Stimulated activated CD4-positive, alpha-beta T cell treated with anti-CD3 and anti-CD28 coated beads, Interleukin-2, amount 100 ng/mL, for 24 hours (primary cell): Measurements from ENCODE around the gene PUS3.
"Not testable (repeated sequence)": the region's sequence is repeated elsewhere in the genome, so short reads cannot be mapped to it uniquely, and the experiment has no call there.

Experiments used
- DNase-seq, 2 donors: peaks; one replicate each; pipeline ENCODE4 v3.0.0-alpha.2; 2020

Gene PUS3

DNA sequence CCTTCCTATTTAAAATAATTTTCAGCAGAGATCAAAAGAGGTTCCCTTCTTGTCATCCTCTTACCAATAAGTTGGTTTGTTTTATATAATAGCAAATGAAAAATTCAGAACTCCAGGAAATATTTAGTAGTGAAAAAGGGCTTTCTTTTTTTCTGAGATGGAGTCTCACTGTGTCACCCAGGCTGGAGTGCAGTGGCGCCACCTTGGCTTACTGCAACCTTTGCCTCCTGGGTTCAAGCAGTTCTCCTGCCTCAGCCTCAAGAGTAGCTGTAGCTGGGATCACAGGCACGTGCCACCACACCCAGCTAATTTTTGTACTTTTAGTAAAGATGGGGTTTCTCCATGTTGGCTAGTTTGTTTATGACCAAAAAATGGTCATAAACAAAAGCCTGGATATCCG lies 11.6 kb upstream of the PUS3 start:
- not testable (repeated sequence) for DNase-seq

- DNase-seq, result no peak
Measured at GRCh38 chr11:125910226-125910849, 7.3 kb upstream of the PUS3 start.

DNA sequence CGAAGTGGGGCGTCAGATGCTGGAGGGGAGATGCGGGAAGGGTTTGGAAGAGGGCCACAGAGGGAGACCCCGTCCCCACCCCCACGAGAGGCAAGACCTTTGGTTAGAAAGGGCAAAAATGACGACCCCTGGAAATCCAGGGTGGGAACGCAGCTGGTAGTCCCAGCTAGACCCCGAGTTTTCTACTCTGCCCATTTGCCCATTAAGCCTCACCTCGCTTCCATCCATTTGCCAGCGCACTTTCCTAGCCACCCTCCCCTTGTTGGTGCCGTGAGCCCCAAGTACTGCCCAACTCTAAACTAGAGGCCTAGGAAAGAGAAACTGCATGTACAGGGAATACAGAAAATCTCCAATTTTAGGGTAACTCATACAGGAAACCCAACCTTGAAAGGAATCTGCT lies 1.7 kb upstream of the PUS3 start:
- no peak for DNase-seq

- DNase-seq, result peak in 1 of 2 donors; percentile 21
Measured at GRCh38 chr11:125903711-125904659, 979 bp upstream of the PUS3 start, which contains the start of gene DDX25. Gene DDX25, plus strand, starts transcription at chr11:125904508. Its CDS starts 10 bp downstream, at chr11:125904518.

GRCh38 chr11:125902277-125902926 lies 604 bp downstream of the PUS3 start:
- no peak for DNase-seq

DNA sequence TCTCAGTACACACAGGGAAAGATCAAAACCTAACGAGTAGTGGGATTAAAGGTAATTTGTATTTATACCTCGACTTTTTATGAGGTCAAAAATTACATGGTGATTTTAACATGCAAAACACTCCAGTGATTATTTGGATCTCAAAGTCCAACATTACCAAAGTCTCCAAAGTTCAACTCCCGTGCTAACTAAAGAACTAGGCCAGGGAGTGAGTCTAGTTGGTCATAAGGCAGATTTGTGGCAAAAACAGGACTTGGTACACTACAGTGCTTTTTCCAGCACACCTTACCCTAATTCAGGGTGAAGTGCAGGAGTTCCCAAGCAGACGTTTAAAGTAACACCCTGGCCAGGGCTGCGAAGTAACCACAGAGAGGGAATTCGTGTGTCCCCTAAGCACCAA lies 1.1 kb downstream of the PUS3 start:
- DNase-seq, result no peak

DNA sequence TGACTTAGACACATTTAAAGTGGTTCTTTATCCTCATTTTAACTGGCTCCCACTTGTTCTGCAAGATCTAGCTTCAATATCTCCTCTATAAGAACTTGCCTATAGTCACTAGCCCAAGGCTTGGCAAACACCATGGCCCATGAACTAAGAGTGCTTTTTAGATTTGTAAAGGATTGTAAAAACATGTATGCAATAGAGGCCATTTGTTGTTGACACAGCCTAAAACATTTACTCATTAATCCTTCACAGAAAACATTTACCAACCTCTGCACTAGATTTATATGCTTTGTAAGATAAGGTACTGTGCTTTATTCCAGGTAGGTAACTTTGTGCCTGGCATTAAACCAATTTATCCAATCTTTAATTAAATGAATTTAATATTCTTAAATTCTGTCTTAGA lies 10.0 kb downstream of the PUS3 start:
- no peak for DNase-seq

GRCh38 chr11:125892071-125892470 lies 10.9 kb downstream of the PUS3 start:
- DNase-seq, result no peak

- no peak for DNase-seq
Measured at GRCh38 chr11:125890447-125891100, 12.4 kb downstream of the PUS3 start.

- DNase-seq, result peak; percentile 96 to 98
Measured at GRCh38 chr11:125887373-125888324, 15.4 kb downstream of the PUS3 start, which contains the start of gene HYLS1. Gene HYLS1, plus strand, starts transcription at chr11:125887668. Its CDS starts 11,701 bp downstream, at chr11:125899369.

GRCh38 chr11:125886997-125887372 lies 16.0 kb downstream of the PUS3 start:
- peak in 1 of 2 donors; percentile 42 for DNase-seq

DNA sequence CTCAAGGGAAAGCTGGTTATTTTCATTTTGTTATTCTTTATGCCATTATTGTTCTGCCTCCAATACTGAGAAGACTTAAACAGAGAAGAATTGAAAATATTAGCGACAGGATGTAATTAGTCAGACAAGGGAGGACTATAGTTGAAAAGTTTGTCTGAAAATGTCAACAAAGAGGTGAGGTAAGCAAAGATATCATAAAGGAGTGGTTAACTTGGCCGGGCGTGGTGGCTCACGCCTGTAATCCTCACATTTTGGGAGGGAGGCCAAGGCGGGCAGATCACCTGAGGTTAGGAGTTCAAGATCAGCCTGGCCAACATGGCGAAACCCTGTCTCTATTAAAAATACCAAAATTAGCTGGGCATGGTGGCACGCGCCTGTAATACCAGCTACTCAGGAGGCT lies 19.6 kb downstream of the PUS3 start:
- no peak for DNase-seq

DNA sequence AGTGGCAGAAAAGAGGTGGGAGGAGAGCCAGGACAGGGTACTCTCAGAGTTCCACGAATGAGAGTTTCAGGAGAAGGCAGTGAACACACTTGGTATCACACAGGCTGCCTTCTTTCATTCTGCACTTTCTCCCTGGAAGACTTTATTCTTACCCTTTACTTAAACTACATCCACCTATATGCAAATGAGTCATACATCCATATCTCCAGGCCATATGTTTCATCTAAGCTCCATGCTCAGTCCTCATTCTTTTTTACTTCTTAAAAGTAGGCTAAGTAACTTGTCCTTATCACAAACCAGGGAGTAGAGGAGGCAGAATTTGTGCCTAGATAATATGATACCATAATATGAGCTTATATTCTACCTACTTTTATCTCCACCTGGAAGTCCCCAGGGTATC lies 21.7 kb downstream of the PUS3 start:
- no peak for DNase-seq

- peak; percentile 46 to 55 for DNase-seq
Measured at GRCh38 chr11:125874556-125875124, 28.4 kb downstream of the PUS3 start.

GRCh38 chr11:125873881-125874555 lies 29.0 kb downstream of the PUS3 start:
- no peak for DNase-seq

- no peak for DNase-seq
Measured at GRCh38 chr11:125872138-125872491, 30.9 kb downstream of the PUS3 start.

GRCh38 chr11:125871391-125872137 lies 31.4 kb downstream of the PUS3 start:
- peak in 1 of 2 donors; percentile 47 for DNase-seq

DNA sequence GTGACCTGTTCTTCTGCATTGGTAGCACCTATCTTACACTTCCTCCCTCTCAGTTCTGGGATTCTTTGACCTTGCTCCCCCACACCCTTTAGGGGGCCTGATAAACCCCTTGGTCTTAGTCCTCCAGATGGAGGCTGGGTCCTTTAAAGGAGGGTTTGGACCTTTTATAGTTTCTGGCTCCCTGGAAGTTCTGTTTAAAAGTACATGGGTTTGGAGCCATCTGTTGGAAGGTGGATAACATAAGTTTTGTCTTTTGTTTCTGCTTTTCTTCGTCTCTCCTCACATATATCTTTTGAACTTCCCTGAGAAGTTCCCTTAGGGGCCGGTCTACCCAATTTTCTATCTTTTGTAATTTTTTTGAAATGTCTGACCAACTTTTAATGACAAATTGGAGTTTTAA lies 33.5 kb downstream of the PUS3 start:
- no peak for DNase-seq

GRCh38 chr11:125865354-125865753 lies 37.7 kb downstream of the PUS3 start:
- DNase-seq, result not testable (repeated sequence)

DNA sequence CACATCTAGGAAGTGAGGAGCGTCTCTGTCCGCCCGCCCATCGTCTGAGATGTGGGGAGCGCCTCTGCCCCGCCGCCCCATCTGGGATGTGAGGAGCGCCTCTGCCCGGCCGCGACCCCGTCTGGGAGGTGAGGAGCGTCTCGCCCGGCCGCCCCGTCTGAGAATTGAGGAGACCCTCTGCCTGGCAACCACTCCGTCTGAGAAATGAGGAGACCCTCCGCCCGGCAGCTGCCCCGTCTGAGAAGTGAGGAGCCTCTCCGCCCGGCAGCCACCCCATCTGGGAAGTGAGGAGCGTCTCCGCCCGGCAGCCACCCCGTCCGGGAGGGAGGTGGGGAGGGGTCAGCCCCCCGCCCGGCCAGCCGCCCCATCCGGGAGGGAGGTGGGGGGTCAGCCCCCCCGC lies 40.2 kb downstream of the PUS3 start:
- DNase-seq, result not testable (repeated sequence)
